Endothelial cell of umbilical vein (primary cell): ENCODE measurements around the gene SKAP1.

ENCODE experiments used
- CTCF ChIP-seq, 2 donors: IDR thresholded peaks; 1 replicate in 1 of 2; 2 replicates in 1 of 2; pipeline ENCODE4 v1.5.1; 2011; ENCODE audit warnings: low read length in 2 of 2, mild to moderate bottlenecking in 2 of 2, moderate library complexity in 2 of 2, control low read depth in 1 of 2, inconsistent platforms in 1 of 2, low read depth in 1 of 2; ENCODE audit not compliant: insufficient read depth in 1 of 2; ENCODE audit errors: extremely low read depth in 1 of 2
- EZH2 ChIP-seq: IDR thresholded peaks from 2 replicates; pipeline ENCODE4 v1.6.1; 2012; ENCODE audit warnings: borderline replicate concordance, low read depth, mild to moderate bottlenecking, moderate library complexity, low read length, inconsistent platforms; ENCODE audit not compliant: severe bottlenecking
- JUN ChIP-seq: IDR thresholded peaks from 2 replicates; pipeline ENCODE4 v1.6.1; 2011; ENCODE audit warnings: borderline replicate concordance, low read depth; ENCODE audit not compliant: insufficient read length, insufficient read depth
- MAX ChIP-seq: IDR thresholded peaks from 2 replicates; pipeline ENCODE4 v1.6.1; 2011; ENCODE audit not compliant: insufficient read depth, insufficient read length
- MYC ChIP-seq: IDR thresholded peaks from one replicate; pipeline ENCODE4 v1.6.1; 2011; ENCODE audit warnings: mild to moderate bottlenecking, low read depth, low read length
- POLR2A ChIP-seq: IDR thresholded peaks from 2 replicates; pipeline ENCODE4 v1.6.1; 2012; ENCODE audit warnings: low read depth, mild to moderate bottlenecking, control low read depth, low read length
- POLR2AphosphoS5 ChIP-seq: IDR thresholded peaks from 2 replicates; pipeline ENCODE4 v1.6.1; 2012; ENCODE audit warnings: low read depth, mild to moderate bottlenecking, control low read depth, low read length, moderate library complexity; ENCODE audit not compliant: insufficient read depth

GRCh38 chr17:48385319-48385718 lies 44.7 kb downstream of the SKAP1 start:
- TF ChIP-seq POLR2A (no peak), CTCF (IDR thresholded peaks at IDR 0.05; ENCODE audit: extremely low read depth in 1 of 2, insufficient read depth in 1 of 2, low read depth in 1 of 2, low read length in 2 of 2) (no peak), EZH2 (no peak), JUN (no peak), POLR2AphosphoS5 (no peak), MYC (no peak), MAX (no peak)
